ENCODE results near the gene CHST9. TPM values are rescaled to one million over a fixed set of nuclear protein-coding genes. Genes with fewer than 3 reads are reported as not detected.
"Not testable (repeated sequence)": the region's sequence is repeated elsewhere in the genome, so short reads cannot be mapped to it uniquely, and the experiment has no call there.

The CHST9 gene
- total RNA-seq, 1 experiment from 2014 or later = 19.2 TPM

- TF ChIP-seq, protein P1, sequence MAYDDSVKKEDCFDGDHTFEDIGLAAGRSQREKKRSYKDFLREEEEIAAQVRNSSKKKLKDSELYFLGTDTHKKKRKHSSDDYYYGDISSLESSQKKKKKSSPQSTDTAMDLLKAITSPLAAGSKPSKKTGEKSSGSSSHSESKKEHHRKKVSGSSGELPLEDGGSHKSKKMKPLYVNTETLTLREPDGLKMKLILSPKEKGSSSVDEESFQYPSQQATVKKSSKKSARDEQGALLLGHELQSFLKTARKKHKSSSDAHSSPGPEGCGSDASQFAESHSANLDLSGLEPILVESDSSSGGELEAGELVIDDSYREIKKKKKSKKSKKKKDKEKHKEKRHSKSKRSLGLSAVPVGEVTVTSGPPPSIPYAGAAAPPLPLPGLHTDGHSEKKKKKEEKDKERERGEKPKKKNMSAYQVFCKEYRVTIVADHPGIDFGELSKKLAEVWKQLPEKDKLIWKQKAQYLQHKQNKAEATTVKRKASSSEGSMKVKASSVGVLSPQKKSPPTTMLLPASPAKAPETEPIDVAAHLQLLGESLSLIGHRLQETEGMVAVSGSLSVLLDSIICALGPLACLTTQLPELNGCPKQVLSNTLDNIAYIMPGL (CRISPR knock-in tag; IDR thresholded peaks at IDR 0.05) = no peak
- TF ChIP-seq OVOL2 (CRISPR knock-in tag; IDR thresholded peaks at IDR 0.05; ENCODE audit: borderline replicate concordance) (no peak), SMAD4 (CRISPR knock-in tag; IDR thresholded peaks at IDR 0.05) (no peak), CREB1 (CRISPR knock-in tag; IDR thresholded peaks at IDR 0.05) (no peak), NFATC4 (CRISPR knock-in tag; IDR thresholded peaks at IDR 0.05) (no peak), GABPB1 (CRISPR knock-in tag; IDR thresholded peaks at IDR 0.05) (no peak), NFYB (CRISPR knock-in tag; conservative IDR thresholded peaks at IDR 0.05; ENCODE audit: low read depth) (no peak), ZBTB21 (CRISPR knock-in tag; IDR thresholded peaks at IDR 0.05; ENCODE audit: borderline replicate concordance) (no peak), IRF2 (CRISPR knock-in tag; IDR thresholded peaks at IDR 0.05; ENCODE audit: borderline replicate concordance, low read depth) (no peak), ELF4 (CRISPR knock-in tag; IDR thresholded peaks at IDR 0.05; ENCODE audit: low read depth) (no peak), RORB (CRISPR knock-in tag; IDR thresholded peaks at IDR 0.05) (no peak), ATF3 (CRISPR knock-in tag; conservative IDR thresholded peaks at IDR 0.05) (no peak), FOXK1 (CRISPR knock-in tag; IDR thresholded peaks at IDR 0.05) (no peak)
- TF ChIP-seq, protein P2, sequence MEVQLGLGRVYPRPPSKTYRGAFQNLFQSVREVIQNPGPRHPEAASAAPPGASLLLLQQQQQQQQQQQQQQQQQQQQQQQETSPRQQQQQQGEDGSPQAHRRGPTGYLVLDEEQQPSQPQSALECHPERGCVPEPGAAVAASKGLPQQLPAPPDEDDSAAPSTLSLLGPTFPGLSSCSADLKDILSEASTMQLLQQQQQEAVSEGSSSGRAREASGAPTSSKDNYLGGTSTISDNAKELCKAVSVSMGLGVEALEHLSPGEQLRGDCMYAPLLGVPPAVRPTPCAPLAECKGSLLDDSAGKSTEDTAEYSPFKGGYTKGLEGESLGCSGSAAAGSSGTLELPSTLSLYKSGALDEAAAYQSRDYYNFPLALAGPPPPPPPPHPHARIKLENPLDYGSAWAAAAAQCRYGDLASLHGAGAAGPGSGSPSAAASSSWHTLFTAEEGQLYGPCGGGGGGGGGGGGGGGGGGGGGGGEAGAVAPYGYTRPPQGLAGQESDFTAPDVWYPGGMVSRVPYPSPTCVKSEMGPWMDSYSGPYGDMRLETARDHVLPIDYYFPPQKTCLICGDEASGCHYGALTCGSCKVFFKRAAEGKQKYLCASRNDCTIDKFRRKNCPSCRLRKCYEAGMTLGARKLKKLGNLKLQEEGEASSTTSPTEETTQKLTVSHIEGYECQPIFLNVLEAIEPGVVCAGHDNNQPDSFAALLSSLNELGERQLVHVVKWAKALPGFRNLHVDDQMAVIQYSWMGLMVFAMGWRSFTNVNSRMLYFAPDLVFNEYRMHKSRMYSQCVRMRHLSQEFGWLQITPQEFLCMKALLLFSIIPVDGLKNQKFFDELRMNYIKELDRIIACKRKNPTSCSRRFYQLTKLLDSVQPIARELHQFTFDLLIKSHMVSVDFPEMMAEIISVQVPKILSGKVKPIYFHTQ (CRISPR knock-in tag; IDR thresholded peaks at IDR 0.05) = no peak
- TF ChIP-seq, protein P3, sequence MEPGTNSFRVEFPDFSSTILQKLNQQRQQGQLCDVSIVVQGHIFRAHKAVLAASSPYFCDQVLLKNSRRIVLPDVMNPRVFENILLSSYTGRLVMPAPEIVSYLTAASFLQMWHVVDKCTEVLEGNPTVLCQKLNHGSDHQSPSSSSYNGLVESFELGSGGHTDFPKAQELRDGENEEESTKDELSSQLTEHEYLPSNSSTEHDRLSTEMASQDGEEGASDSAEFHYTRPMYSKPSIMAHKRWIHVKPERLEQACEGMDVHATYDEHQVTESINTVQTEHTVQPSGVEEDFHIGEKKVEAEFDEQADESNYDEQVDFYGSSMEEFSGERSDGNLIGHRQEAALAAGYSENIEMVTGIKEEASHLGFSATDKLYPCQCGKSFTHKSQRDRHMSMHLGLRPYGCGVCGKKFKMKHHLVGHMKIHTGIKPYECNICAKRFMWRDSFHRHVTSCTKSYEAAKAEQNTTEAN (CRISPR knock-in tag; IDR thresholded peaks at IDR 0.05) = no peak
These were observed 19.7 kb downstream of the CHST9 start (continued) for GRCh38 chr18:27165412-27165811.

DNA sequence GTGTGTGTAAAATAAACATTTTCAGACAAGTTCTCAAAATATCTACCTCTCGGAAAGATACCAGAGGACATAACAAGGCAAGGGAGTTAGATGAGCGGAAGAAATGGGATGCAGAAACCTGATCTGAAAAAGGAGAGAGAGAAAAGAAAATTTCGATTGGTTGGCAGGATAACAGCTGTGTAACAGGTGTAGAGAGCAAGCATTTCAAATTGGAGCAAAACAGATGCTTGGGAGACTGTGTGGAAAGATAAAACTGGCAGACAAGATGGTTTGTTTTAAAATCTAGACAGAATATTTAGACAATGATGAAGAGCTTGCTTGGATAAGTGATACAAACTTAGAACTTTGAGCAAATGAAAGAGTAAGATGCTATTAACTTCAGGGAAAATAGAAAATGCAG lies 20.2 kb downstream of the CHST9 start:
- ATAC-seq (no peak), DNase-seq (ENCODE audit: low spot score) (no peak)
- H3K9me3 Mint-ChIP-seq = peaks cover 46% of the 10 kb centered on the region
- POLR2A ChIA-PET = no interaction called here
- no peak overlapping the region for H3K27ac Mint-ChIP-seq
- CTCF ChIA-PET = no interaction called here
- no peak for TF ChIP-seq RORB (CRISPR knock-in tag; IDR thresholded peaks at IDR 0.05)
- TF ChIP-seq FOXK1 (CRISPR knock-in tag; IDR thresholded peaks at IDR 0.05) = no peak
- TF ChIP-seq ZNF263 (CRISPR knock-in tag; IDR thresholded peaks at IDR 0.05; ENCODE audit: low read depth) = no peak
- TF ChIP-seq, protein P3 (CRISPR knock-in tag; IDR thresholded peaks at IDR 0.05) = no peak
- no peak for TF ChIP-seq FOXJ3 (CRISPR knock-in tag; IDR thresholded peaks at IDR 0.05; ENCODE audit: borderline replicate concordance)
- TF ChIP-seq, protein P4, sequence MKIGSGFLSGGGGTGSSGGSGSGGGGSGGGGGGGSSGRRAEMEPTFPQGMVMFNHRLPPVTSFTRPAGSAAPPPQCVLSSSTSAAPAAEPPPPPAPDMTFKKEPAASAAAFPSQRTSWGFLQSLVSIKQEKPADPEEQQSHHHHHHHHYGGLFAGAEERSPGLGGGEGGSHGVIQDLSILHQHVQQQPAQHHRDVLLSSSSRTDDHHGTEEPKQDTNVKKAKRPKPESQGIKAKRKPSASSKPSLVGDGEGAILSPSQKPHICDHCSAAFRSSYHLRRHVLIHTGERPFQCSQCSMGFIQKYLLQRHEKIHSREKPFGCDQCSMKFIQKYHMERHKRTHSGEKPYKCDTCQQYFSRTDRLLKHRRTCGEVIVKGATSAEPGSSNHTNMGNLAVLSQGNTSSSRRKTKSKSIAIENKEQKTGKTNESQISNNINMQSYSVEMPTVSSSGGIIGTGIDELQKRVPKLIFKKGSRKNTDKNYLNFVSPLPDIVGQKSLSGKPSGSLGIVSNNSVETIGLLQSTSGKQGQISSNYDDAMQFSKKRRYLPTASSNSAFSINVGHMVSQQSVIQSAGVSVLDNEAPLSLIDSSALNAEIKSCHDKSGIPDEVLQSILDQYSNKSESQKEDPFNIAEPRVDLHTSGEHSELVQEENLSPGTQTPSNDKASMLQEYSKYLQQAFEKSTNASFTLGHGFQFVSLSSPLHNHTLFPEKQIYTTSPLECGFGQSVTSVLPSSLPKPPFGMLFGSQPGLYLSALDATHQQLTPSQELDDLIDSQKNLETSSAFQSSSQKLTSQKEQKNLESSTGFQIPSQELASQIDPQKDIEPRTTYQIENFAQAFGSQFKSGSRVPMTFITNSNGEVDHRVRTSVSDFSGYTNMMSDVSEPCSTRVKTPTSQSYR (CRISPR knock-in tag; IDR thresholded peaks at IDR 0.05) = no peak
- TF ChIP-seq ZBTB21 (CRISPR knock-in tag; IDR thresholded peaks at IDR 0.05; ENCODE audit: borderline replicate concordance) = no peak
- no peak for TF ChIP-seq OVOL2 (CRISPR knock-in tag; IDR thresholded peaks at IDR 0.05; ENCODE audit: borderline replicate concordance)
- TF ChIP-seq ZNF121 (CRISPR knock-in tag; IDR thresholded peaks at IDR 0.05) = no peak
- TF ChIP-seq, protein P5, sequence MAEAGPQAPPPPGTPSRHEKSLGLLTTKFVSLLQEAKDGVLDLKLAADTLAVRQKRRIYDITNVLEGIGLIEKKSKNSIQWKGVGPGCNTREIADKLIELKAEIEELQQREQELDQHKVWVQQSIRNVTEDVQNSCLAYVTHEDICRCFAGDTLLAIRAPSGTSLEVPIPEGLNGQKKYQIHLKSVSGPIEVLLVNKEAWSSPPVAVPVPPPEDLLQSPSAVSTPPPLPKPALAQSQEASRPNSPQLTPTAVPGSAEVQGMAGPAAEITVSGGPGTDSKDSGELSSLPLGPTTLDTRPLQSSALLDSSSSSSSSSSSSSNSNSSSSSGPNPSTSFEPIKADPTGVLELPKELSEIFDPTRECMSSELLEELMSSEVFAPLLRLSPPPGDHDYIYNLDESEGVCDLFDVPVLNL (CRISPR knock-in tag; IDR thresholded peaks at IDR 0.05; ENCODE audit: borderline replicate concordance, low read depth) = no peak
- no peak for TF ChIP-seq SOX15 (CRISPR knock-in tag; IDR thresholded peaks at IDR 0.05)
- TF ChIP-seq JUN (CRISPR knock-in tag; IDR thresholded peaks at IDR 0.05) = no peak
- no peak overlapping the region for H3K4me3 Mint-ChIP-seq
- no peaks in the 10 kb centered on the region for H3K27me3 Mint-ChIP-seq (ENCODE audit: low read depth)
- H3K36me3 Mint-ChIP-seq = peaks cover 68% of the 10 kb centered on the region
- no peaks in the 10 kb centered on the region for H3K4me1 Mint-ChIP-seq

GRCh38 chr18:27163197-27163716 lies 21.9 kb downstream of the CHST9 start:
- DNase-seq (ENCODE audit: low spot score) = peak; percentile 32
- CTCF ChIA-PET = interaction anchor here (0.9 kb wide), 1 partner anchor 12 kb away, joined by 4 read pairs; no protein-coding TSS in a partner anchor
- H3K27me3 Mint-ChIP-seq (ENCODE audit: low read depth); H3K4me3 Mint-ChIP-seq; POLR2A ChIA-PET; ATAC-seq; H3K4me1 Mint-ChIP-seq; H3K27ac Mint-ChIP-seq: not testable (repeated sequence)
- peaks cover 48% of the 10 kb centered on the region for H3K9me3 Mint-ChIP-seq
- H3K36me3 Mint-ChIP-seq = peaks cover 69% of the 10 kb centered on the region

Measured in WTC11 (cell line).